SJSA1 (cell line): ENCODE measurements around the gene C3orf20. TPM values are rescaled to one million over a fixed set of nuclear protein-coding genes. Genes with fewer than 3 reads are reported as not detected.
A peak's percentile ranks its signal among the peaks of the same experiment; 100 is the strongest.

Experiments used
- DNase-seq, 2 experiments: peaks; one replicate each; pipeline ENCODE4 v3.0.0-alpha.2; 2015 to 2020; ENCODE audit warnings: low spot score in 2 of 2, low read depth in 1 of 2
- H3K27ac ChIP-seq: fragments of 250-450 bp; sonication (Bioruptor Pico); 2 replicates; pipeline ENCODE4 v1.5.1; 2020; ENCODE audit warnings: mild to moderate bottlenecking, moderate library complexity
- H3K27me3 ChIP-seq: fragments of 250-450 bp; sonication (Bioruptor Pico); replicated peaks from 2 replicates; pipeline ENCODE4 v1.5.1; 2020; ENCODE audit warnings: mild to moderate bottlenecking, moderate library complexity
- H3K36me3 ChIP-seq: fragments of 250-450 bp; sonication (Bioruptor Pico); 2 replicates; pipeline ENCODE4 v1.5.1; 2020; ENCODE audit warnings: mild to moderate bottlenecking
- H3K4me1 ChIP-seq: fragments of 250-450 bp; sonication (Bioruptor Pico); replicated peaks from 2 replicates; pipeline ENCODE4 v1.6.1; 2021; ENCODE audit warnings: mild to moderate bottlenecking
- H3K4me3 ChIP-seq: fragments of 250-450 bp; sonication (Bioruptor Pico); 2 replicates; pipeline ENCODE4 v1.5.1; 2020; ENCODE audit warnings: mild to moderate bottlenecking
- H3K9me3 ChIP-seq: fragments of 250-450 bp; sonication (Bioruptor Pico); replicated peaks from 2 replicates; pipeline ENCODE4 v1.5.1; 2020; ENCODE audit warnings: mild to moderate bottlenecking
- total RNA-seq: library from RNA; depleted of rRNA; stranded (reverse); fragments of >200 nt; shearing (Covaris generic); gene quantifications from 2 replicates; pipeline ENCODE4 v1.2.3, GENCODE V29; 2014; rRNA removed

The C3orf20 gene
- total RNA-seq, result not detected in 2 replicates

DNA sequence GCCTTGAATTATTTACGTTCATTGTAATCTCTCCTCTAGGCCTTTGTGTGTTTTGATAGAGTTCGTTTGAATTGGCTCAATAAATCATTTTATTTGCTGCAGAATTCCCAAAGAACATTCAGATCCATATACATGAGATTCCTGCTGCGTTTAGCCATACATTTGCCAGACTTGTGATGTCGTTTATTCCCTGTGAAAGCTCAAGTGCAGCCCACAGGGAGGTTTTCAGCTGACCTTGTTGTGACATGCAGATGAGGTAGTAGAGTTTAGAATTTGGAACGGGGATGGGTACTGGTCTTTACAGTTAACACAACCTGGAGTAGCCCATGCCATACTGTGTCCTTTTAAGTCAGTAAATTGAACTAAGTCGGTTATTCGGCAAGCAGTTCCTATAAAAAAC, at the start of gene C3orf20:
Gene C3orf20 (plus strand): TSS at position 301 of the 400 bp plus-strand sequence. CDS start 7,573 bp downstream, outside the sequence.
- Histone ChIP-seq H3K27me3 (no peaks in the 10 kb centered on the region), H3K4me3 (no peak within 1 kb of the TSS), H3K9me3 (no peaks in the 10 kb centered on the region; the same call in 1 of the 2 replicates), H3K4me1 (no peaks in the 10 kb centered on the region), H3K36me3 (peaks cover 36% of the 10 kb centered on the region), H3K27ac (no peak within 1 kb of the TSS)
- no peak for DNase-seq

DNA sequence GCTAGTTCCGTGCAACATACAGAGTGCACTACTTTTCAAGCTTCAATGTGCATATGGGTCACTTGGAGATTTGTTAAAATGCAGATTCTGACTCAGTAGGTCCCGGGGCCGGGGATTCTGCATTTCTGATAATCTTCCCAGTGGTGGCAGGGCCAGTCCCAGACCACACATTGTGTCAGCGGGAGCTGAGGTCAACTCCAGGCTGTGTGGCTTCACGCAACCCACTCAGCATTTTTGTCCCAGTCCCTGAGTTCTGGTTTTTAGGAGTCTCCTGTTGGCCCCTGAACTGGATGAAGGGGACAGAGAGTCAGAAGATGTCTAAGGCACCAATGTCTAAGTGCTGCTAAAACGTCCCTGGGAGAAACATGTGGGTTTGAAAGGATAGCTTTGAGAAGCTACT, 49.5 kb upstream of the C3orf20 start:
- Histone ChIP-seq H3K4me1 (peaks cover 72% of the 10 kb centered on the region), H3K4me3 (no peak overlapping the region), H3K27me3 (no peaks in the 10 kb centered on the region), H3K36me3 (peaks cover 3% of the 10 kb centered on the region; the same call in 1 of the 2 replicates), H3K9me3 (no peaks in the 10 kb centered on the region), H3K27ac (peak overlapping the region; percentile 84)
- DNase-seq, result peak; percentile 54 to 66

DNA sequence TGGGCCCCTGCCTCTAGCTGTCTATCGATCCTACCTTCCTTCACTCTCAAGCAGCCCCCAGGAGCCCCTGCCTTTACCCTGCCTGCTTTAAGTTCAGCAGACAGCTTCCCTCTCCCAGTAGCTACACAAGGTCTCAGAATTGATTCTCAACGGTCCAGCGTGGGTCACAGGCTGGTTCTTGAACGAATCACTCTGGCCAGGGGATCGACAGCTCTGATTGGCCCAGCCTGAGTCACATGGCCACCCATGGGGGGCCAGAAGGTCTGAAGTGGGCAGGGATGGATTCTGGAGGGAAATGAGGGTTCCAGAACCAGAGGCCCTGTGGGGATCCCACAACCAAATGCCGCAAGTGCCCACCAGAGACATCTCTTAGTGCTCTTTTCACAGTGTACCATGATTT, 47.1 kb upstream of the C3orf20 start:
- Histone ChIP-seq H3K27ac (peak overlapping the region; percentile 91), H3K27me3 (no peaks in the 10 kb centered on the region), H3K36me3 (peaks cover 3% of the 10 kb centered on the region; the same call in 1 of the 2 replicates), H3K4me1 (peaks cover 62% of the 10 kb centered on the region), H3K9me3 (no peaks in the 10 kb centered on the region), H3K4me3 (no peak overlapping the region)
- DNase-seq, result no peak

DNA sequence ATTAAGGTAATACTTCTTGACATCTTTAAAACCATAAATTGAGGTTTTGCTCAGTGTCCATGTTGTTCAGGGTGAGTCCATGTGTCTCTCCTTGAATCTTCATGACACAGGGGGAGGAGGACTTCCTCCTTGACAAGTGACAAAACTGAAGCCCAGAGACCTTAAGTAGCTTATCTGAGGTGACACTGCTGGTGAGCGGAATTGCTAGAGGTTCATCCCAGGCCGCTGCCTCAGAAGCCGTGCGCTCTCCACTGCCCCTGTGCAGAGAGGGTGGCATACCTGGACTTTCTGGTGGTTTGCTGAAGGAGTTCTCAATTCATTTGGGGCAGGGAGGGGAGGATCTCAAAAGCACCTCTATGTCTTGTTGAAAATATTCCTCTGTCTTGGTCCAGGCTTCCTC, 46.5 kb upstream of the C3orf20 start:
- no peaks in the 10 kb centered on the region for H3K9me3 ChIP-seq
- H3K36me3 ChIP-seq, result peaks cover 3% of the 10 kb centered on the region; the same call in 1 of the 2 replicates
- peak overlapping the region; percentile 91 for H3K27ac ChIP-seq
- no peak for DNase-seq
- peaks cover 56% of the 10 kb centered on the region for H3K4me1 ChIP-seq
- no peaks in the 10 kb centered on the region for H3K27me3 ChIP-seq
- no peak overlapping the region for H3K4me3 ChIP-seq

DNA sequence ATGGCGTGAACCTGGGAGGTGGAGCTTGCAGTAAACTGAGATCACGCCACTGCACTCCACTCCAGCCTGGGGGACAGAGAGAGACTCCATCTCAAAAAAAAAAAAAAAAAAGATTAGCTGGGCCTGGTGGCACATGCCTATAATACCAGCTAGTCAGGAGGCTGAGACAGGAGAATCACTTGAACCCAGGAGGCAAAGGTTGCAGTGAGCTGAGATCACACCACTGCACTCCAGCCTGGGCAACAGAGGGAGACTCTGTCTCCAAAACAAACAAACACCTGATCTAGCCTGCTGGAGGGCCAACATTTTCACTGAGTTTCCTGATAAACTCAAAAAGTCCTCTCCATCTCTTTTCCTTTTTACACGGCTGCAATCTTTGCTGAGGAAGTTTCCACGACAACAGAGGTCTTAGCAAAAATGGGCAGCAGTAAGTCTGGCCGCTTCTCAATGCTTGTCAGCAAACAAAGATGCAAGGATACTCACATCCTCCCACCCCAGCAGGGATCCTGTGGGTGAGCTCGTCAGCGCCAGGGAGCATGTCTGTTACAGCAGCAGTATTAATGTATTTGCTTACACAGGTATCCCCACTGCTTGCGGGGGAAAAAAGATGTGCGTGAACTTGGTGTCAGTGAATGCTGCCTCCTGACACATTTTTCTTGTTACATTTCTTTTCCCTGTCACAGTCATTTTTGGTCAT, 44.4 kb upstream of the C3orf20 start:
- H3K36me3 ChIP-seq, result no peaks in the 10 kb centered on the region
- H3K4me1 ChIP-seq, result peaks cover 45% of the 10 kb centered on the region
- DNase-seq, result no peak
- H3K9me3 ChIP-seq, result no peaks in the 10 kb centered on the region
- no peak overlapping the region for H3K4me3 ChIP-seq
- no peak overlapping the region for H3K27ac ChIP-seq
- no peaks in the 10 kb centered on the region for H3K27me3 ChIP-seq

DNA sequence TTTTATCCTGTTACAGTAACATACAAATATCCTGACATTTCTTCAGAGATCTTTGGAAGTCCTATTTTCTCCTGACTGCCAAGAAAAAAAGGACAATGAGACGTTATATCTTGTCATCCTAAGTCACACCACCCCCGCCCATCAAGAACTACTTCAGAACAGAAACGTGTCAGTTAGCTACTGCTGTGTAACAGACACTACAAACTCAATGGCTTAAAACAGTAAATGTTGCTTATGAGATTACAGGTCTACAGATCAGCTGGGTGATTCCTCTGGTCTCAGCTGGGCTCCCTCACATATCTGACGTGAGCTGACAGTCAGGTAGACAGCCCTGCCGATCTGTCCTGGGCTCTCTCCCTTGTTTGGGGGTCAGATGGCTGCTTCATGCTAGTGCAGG, 43.8 kb upstream of the C3orf20 start:
- H3K4me3 ChIP-seq, result no peak overlapping the region
- no peak for DNase-seq
- H3K36me3 ChIP-seq, result no peaks in the 10 kb centered on the region
- no peaks in the 10 kb centered on the region for H3K9me3 ChIP-seq
- no peaks in the 10 kb centered on the region for H3K27me3 ChIP-seq
- H3K4me1 ChIP-seq, result peaks cover 41% of the 10 kb centered on the region
- no peak overlapping the region for H3K27ac ChIP-seq

DNA sequence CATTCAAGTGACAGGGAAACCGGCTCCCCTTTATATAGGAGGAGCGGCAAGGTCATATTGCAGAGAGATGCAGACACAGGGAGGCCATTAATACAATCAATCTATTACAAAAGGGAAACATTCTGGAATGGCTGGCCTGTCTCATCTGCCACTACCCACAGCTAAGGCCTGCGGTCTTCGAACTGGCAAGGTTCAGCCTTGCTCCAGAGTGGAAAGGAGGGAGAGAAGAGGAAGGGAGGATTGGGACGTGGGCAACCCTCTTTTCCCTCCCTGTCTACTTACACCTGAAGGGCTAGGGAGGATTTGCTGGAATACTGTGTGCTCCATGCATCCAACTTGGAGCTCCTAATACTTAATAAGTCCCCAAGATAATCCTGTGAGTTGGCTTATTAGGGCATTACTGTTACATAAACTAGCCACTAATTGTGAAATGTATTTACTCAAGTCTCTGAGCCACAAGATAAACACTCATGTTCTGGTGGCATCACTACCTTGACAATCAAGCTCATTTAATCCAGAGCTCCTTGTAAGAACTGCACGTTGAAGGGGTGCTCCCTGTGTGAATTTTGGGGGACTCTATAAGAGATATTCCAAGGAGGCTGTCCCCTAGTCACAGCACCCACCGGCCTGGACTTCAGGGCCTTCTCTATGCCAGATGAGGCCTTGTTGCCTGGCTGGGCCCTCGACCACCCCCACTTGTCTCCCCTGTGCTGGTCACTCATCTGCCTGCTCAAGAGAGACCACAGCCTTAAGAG, 43.1 kb upstream of the C3orf20 start:
- Histone ChIP-seq H3K9me3 (no peaks in the 10 kb centered on the region), H3K36me3 (no peaks in the 10 kb centered on the region), H3K27ac (no peak overlapping the region), H3K4me3 (no peak overlapping the region), H3K4me1 (peaks cover 34% of the 10 kb centered on the region), H3K27me3 (no peaks in the 10 kb centered on the region)
- DNase-seq, result no peak

DNA sequence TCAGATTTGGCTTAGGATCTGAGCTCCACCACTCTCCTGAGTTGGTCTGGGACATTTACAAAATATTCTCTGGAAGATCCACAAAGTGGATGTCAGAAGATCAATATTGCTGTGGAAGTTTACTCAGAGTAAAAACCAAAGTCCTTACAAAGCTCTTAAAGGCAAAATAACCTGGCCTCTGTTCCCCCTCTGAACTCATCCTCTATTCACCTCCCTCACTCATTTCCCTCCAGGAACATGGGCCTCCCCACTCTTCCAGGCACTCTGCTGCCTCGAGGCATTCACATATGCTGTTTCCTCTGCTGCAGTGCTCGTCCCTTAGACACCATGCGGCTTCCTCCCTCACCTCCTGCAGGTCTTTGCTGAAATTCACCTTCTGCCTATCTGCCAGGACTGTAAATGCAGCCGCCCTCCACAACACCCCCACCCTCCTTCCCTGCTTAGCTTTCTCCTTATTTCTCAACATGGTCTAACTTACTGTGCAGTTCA, 42.5 kb upstream of the C3orf20 start:
- DNase-seq, result no peak
- Histone ChIP-seq H3K4me1 (peaks cover 29% of the 10 kb centered on the region), H3K27me3 (no peaks in the 10 kb centered on the region), H3K9me3 (no peaks in the 10 kb centered on the region), H3K27ac (no peak overlapping the region), H3K4me3 (no peak overlapping the region), H3K36me3 (no peaks in the 10 kb centered on the region)

DNA sequence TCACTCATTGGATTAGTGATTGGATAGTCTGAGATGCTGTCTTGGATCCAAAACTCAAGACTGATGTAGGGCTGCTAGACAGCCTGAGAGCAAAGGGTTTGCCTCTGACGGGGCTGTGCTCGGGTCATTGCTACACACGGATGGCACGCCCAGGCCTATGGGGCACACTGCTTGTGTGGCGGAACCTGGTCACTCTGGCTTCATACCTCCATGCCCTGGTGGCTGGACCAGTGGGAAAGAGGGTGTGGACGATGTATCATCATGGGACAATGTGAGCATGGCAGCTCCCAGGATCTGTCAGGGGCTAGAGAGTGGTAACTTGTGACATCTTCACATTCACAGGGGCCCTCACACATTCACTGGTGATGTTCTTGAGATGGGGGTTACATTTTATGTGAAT, 41.5 kb upstream of the C3orf20 start:
- Histone ChIP-seq H3K4me3 (no peak overlapping the region), H3K9me3 (no peaks in the 10 kb centered on the region), H3K36me3 (no peaks in the 10 kb centered on the region), H3K4me1 (peaks cover 19% of the 10 kb centered on the region), H3K27me3 (no peaks in the 10 kb centered on the region), H3K27ac (no peak overlapping the region)
- DNase-seq, result no peak

DNA sequence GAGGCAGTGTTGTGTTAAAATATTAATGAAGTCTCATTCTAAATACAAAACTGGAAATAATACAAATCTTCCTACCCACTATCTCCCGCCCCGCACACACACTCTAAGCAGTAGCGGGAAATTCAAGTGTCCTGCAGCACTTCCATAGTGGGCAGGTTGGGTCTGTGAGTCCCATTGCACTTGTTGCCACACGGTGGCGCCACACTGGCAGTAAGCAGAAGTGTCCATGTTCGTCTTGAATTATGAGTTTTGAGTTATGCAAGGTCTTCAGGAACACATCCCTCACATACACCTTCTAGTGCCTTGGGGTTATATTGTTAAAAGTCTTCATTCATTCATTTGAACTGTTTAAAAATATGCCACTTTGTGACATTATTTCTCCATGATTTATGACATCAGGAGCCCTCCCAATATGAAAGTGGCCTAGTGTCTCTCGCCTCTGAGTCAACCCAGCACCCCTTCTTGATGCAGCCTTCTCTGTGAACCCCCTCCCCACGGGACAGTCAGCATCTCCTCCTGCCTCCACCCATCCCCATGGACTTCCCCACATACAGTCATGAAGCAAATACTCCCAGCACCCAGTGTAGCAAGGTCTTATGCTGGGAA, 41.0 kb upstream of the C3orf20 start:
- DNase-seq, result no peak
- H3K4me3 ChIP-seq, result no peak overlapping the region
- H3K9me3 ChIP-seq, result no peaks in the 10 kb centered on the region
- H3K27me3 ChIP-seq, result no peaks in the 10 kb centered on the region
- H3K4me1 ChIP-seq, result peaks cover 14% of the 10 kb centered on the region
- H3K27ac ChIP-seq, result no peak overlapping the region
- no peaks in the 10 kb centered on the region for H3K36me3 ChIP-seq

DNA sequence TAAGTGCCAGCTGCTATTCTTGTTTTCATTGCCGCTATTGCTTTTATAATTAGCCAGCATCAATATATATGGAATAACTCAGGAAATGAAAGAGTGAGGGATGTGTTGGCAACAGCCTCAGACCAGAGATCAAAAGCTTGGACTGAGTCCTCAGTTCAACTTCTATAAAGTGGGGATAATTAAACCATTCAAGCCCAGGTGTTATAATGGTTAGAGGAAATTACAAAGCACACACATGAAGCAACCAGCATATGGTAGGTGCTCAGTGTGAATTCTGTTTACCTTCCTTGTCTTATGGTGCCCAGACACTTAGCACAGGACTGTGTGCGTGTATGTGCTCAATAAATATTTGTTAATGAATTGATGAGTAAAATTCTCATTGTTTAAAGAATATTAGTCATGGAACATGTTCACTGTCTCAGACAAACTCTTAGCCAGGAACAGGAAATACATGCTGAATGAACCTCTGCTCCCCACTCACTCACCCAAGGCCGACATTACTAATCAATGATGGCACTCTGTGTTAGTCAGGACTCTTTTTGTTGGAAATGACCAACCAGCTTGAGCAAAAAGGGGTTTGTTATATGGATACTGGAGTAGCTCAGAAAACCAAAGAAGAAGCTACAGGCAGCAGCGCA, 40.1 kb upstream of the C3orf20 start:
- no peak overlapping the region for H3K4me3 ChIP-seq
- H3K9me3 ChIP-seq, result no peaks in the 10 kb centered on the region
- no peak overlapping the region for H3K27ac ChIP-seq
- H3K27me3 ChIP-seq, result no peaks in the 10 kb centered on the region
- no peak for DNase-seq
- no peaks in the 10 kb centered on the region for H3K36me3 ChIP-seq
- H3K4me1 ChIP-seq, result peaks cover 19% of the 10 kb centered on the region

DNA sequence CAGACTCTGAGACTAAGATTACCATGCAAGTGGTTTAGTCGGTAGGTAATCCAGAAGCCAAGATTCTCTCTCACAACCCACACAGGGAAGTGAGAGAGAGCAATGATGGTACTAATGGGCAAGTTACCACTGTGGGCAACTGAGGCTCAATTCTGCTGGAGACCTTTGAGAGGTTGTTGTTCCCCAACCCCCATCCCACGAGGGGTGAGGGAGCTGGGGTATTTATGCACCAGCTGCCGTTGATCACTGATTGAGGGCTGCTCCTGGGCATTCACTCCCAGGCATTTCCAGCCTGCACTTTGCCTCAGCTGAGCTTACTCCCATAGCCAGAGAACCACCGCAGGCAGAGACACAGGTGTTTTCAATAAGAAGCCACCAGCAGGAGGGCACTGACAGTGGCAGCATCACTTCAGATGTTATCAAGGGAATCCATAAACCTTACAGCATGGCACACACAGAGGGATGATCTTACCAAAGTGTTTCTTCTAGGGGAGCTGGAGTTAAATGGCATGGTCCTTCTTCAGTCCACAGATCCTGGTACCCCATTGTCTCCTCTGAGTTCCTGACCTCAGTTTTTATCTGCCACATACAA, 38.3 kb upstream of the C3orf20 start:
- Histone ChIP-seq H3K36me3 (no peaks in the 10 kb centered on the region), H3K4me3 (no peak overlapping the region), H3K4me1 (peaks cover 36% of the 10 kb centered on the region), H3K27ac (no peak overlapping the region), H3K9me3 (no peaks in the 10 kb centered on the region), H3K27me3 (no peaks in the 10 kb centered on the region)
- no peak for DNase-seq

DNA sequence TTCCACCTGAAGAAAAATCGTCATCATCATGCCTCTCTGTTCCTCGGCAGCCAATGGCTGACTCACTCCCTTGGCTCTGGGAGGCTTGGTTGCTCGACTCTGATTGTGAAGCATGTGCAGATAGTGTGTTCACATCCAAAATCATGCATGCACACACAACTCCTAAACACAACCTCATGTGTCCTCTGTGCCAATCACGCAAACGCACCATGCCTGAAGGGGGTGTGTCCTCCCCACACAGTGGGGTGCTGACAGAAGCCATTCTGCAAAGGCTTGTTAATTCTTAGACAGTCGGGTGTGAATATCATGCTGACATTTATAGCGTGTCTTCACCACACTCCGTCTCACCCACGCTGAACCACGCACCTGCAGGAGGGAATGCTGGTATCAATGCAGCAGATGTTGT, 34.8 kb upstream of the C3orf20 start:
- H3K27me3 ChIP-seq, result no peaks in the 10 kb centered on the region
- no peak overlapping the region for H3K27ac ChIP-seq
- no peak for DNase-seq
- H3K4me3 ChIP-seq, result no peak overlapping the region
- no peaks in the 10 kb centered on the region for H3K36me3 ChIP-seq
- no peaks in the 10 kb centered on the region for H3K9me3 ChIP-seq
- peaks cover 40% of the 10 kb centered on the region for H3K4me1 ChIP-seq
